NOMO-1 treated with DMSO at 0.1 percent for 48 hours (cell line): Measurements from ENCODE around the gene SORCS2.

Source experiments
- DNase-seq: peaks from one replicate; lab custom pipeline; 2025; ENCODE audit not compliant: unreplicated experiment; lab: John Stamatoyannopoulos, UW

Gene SORCS2

GRCh38 chr4:7653510-7654369, 461.4 kb downstream of the SORCS2 start:
- DNase-seq = no peak

GRCh38 chr4:7654550-7655445, 462.5 kb downstream of the SORCS2 start:
- DNase-seq = no peak

GRCh38 chr4:7655511-7656243, 463.3 kb downstream of the SORCS2 start:
- peak; percentile 80 for DNase-seq

GRCh38 chr4:7656244-7656800, 464.0 kb downstream of the SORCS2 start:
- DNase-seq = no peak

- no peak for DNase-seq
These were observed 465.4 kb downstream of the SORCS2 start for GRCh38 chr4:7657545-7658297.

- DNase-seq = no peak
These were observed 466.2 kb downstream of the SORCS2 start for GRCh38 chr4:7658341-7659204.

GRCh38 chr4:7659429-7660175, 467.3 kb downstream of the SORCS2 start:
- DNase-seq = no peak

GRCh38 chr4:7660176-7661039, 468.1 kb downstream of the SORCS2 start:
- DNase-seq = no peak

- no peak for DNase-seq
These were observed 468.9 kb downstream of the SORCS2 start for GRCh38 chr4:7661066-7661748.

GRCh38 chr4:7661846-7662506, 469.6 kb downstream of the SORCS2 start:
- no peak for DNase-seq

- no peak for DNase-seq
These were observed 470.1 kb downstream of the SORCS2 start for GRCh38 chr4:7662507-7662846.

GRCh38 chr4:7663075-7663541, 470.8 kb downstream of the SORCS2 start:
- DNase-seq = no peak

GRCh38 chr4:7664106-7664505, 471.8 kb downstream of the SORCS2 start:
- no peak for DNase-seq

- DNase-seq = no peak
These were observed 473.0 kb downstream of the SORCS2 start for GRCh38 chr4:7665321-7665720.

- no peak for DNase-seq
These were observed 473.7 kb downstream of the SORCS2 start for GRCh38 chr4:7666011-7666410.

- no peak for DNase-seq
These were observed 474.4 kb downstream of the SORCS2 start for GRCh38 chr4:7666744-7667143.

- DNase-seq = no peak
These were observed 475.9 kb downstream of the SORCS2 start for GRCh38 chr4:7668271-7668670.
